ENCODE measurements around the gene CCNQ.

The CCNQ gene

GRCh38 chrX:153539171-153539978, 59.6 kb downstream of the CCNQ start:
- DNase-seq (ENCODE audit: low spot score) = peak; percentile 45

- DNase-seq (ENCODE audit: low spot score) = no peak
Observed at GRCh38 chrX:153538424-153538823, 60.5 kb downstream of the CCNQ start.
